GM12873 (cell line): ENCODE data around the gene RHBDD1.

ENCODE experiments used
- TF ChIP-seq, protein P1 (sequence below): IDR thresholded peaks from 2 replicates; pipeline ENCODE4 v1.5.1; 2012; ENCODE audit warnings: low read depth, mild to moderate bottlenecking, moderate library complexity, low read length, control low read depth; ENCODE audit not compliant: insufficient read depth; ENCODE audit errors: missing control alignments

Gene RHBDD1

DNA sequence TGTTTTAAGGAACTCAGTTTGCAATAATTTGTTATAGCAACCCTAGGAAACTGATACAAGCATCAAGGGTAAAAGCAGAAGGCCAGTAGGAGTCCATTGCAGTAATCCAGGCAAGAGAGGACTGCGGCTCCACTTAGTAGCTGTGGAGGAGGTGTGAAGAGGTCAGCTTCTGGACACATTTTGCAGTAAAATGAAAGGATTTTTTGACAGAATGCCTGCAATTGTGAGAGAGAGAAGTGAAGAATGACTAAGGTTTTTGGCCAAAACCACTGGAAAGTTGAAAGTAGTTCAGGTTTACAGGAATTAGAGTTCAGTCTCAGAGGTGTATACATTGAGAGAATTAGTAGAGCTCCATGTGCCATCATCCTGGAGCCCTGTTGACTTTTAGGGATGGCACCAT, 129.5 kb downstream of the RHBDD1 start:
- TF ChIP-seq, protein P1, sequence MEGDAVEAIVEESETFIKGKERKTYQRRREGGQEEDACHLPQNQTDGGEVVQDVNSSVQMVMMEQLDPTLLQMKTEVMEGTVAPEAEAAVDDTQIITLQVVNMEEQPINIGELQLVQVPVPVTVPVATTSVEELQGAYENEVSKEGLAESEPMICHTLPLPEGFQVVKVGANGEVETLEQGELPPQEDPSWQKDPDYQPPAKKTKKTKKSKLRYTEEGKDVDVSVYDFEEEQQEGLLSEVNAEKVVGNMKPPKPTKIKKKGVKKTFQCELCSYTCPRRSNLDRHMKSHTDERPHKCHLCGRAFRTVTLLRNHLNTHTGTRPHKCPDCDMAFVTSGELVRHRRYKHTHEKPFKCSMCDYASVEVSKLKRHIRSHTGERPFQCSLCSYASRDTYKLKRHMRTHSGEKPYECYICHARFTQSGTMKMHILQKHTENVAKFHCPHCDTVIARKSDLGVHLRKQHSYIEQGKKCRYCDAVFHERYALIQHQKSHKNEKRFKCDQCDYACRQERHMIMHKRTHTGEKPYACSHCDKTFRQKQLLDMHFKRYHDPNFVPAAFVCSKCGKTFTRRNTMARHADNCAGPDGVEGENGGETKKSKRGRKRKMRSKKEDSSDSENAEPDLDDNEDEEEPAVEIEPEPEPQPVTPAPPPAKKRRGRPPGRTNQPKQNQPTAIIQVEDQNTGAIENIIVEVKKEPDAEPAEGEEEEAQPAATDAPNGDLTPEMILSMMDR: no peak

DNA sequence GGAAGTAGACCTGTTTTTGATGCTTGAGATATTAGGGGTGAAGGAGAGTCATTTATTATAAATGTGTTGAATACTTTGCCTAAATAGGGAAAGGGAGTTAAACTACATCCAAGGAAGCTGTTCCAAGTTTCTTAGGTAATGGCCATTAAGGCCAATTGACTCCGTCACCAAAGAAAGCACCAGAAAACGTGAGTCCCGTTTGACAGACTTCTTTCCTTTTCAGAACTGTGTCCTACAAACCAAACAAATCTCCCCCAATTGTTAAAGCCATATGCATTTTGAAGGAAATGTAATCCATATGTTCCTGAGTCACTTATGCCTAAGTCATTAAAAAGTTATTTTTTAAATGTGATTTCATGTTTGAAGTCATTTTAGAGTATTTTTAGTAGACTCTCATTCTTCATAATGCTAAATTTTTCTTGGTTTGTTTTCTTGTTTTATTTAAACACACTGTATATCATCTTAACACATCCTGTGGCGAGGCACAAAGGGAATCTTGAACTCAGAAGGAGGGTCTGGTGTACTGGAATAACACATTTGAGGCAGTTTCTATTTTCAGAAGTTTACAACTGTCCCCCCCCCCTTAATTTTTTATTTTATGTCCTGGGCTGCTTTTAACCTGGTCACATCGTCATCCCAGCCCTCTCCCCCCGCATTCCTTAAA, 133.7 kb downstream of the RHBDD1 start:
- TF ChIP-seq, protein P1: no peak

DNA sequence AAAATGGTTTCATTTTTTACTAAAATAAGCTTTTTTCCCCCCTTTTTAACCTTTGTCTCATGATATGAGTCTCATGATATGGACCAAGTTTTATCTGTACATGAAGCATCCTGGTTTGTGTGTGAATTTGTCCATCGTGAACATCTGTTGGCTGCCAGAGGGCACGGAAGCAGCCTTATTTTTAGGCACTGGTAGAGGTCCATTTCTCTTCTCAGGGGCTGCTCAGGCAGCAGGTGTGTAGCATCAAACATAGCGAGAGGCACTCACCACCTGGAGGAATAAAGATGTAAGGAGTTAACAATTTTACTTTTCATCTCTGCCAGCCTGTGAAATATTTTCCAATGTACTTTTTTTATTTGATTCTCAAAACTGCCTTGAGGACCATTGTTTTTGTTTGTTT, 134.5 kb downstream of the RHBDD1 start:
- TF ChIP-seq, protein P1: no peak

DNA sequence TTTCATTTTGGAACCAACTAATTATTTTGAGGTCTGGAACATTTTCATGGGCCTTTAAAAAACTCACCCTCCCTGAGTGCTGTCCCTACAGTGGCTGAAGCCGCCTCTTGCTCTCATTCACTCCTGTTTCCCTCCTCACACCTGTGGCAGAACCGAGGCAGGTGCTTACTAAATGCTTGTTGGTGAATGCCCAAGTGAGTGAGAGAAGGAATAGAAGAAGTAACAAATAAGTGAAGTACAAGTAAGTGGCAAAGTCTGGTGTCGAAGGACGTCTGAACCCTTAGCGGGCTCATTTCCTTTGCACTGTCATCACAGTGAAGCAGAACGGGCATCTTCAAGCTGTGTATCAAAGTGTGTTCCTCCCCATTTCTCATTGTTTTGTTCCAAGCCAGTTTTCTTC, 135.2 kb downstream of the RHBDD1 start:
- TF ChIP-seq, protein P1: no peak

DNA sequence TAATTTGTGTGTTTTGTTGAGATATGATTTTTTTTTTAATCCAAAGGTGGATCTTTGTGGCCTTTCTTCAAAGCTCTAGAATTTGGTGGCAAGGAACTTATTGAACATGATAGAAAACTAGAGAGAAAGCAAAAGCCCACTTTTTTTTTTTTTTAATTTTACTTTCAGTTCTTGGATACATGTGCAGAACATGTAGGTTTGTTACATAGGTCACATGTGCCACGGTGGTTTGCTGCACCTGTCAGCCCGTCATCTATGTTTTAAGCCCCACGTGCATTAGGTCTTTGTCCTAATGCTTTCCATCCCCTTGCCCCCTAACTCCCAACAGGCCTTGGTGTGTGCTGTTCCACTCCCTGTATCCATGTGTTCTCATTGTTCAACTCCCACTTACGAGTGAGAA, 135.9 kb downstream of the RHBDD1 start:
- TF ChIP-seq, protein P1: no peak

DNA sequence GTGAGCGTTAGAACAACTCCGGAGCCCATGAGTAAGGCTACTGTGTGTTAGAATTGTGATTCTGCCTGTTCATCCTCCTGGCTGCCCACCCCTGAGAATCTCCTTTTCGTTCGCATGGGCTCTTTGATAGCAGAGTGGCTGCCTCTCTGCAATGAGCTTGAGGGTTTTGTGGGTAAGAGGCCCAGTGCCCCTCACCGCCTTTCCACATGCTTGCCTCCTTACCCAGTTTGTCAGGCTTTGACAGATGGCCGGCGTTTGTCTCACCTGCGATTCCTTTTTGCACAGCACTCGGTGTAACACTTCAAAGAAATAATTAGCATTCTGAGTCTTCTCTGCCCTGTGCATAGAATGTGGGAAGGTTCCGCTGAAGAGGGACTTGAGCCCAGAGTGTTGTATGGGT, 138.0 kb downstream of the RHBDD1 start:
- TF ChIP-seq, protein P1: no peak

DNA sequence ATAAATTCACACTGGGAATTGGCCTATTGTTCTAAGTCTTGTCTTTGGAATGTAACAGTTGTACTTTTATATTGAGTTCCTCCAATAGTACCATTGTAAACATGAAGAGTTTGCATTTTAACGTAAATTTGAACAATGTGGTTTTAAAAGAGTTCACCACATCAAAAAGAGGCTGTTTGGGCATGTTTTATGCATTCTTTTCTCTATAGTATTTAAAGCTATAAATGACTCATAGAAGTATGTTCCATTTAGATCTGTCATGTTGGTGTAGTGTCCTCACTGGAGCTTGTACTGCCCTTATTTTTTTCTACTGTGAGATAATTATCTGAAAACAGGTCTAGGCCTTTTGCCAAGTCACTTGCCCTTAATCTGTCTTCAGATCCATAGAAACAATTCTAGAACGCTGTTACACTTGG, 141.9 kb downstream of the RHBDD1 start:
- TF ChIP-seq, protein P1: no peak
